K562 (cell line): ENCODE measurements around the gene MYH9. TPM values are rescaled to one million over a fixed set of nuclear protein-coding genes. Genes with fewer than 3 reads are reported as not detected.

ENCODE experiments used
- ATAC-seq: fragments of 200-7000 bp; cut with Tn5 transposase; 3 replicates; pipeline ENCODE4 v1.9.1; 2020; ENCODE audit warnings: moderate library complexity
- BruUV-seq: library from RNA; stranded (reverse); fragments of 400-500 nt; replicated peaks from 2 replicates; lab custom pipeline; 2021; lab: Mats Ljungman, UMichigan
- CTCF ChIA-PET: fragments of 300-600 bp; formaldehyde crosslinking; extraction: SDS; loops from one replicate; lab custom pipeline; 2021; ENCODE audit warnings: low intra/inter-chr PET ratio; lab: Yijun Ruan, JAX
- POLR2A ChIA-PET: fragments of 300-600, 350-650 bp; sonication (Branson Sonifier 250); formaldehyde crosslinking; extraction: SDS; loops from one replicate; lab custom pipeline; 2021; ENCODE audit warnings: antibody characterized with exemption, inconsistent platforms; lab: Yijun Ruan, JAX
- DNase-seq, 4 experiments: peaks; one replicate each; pipeline versions ENCODE4 v3.0.0 to v3.0.0-alpha.2; 2011 to 2018; ENCODE audit warnings: low spot score in 3 of 4, mixed read lengths in 3 of 4; ENCODE audit errors: extremely low read depth in 1 of 4
- FAIRE-seq: peaks from 2 replicates; lab custom pipeline; 2011; peaks lifted over from hg19 to GRCh38; lab: Jason Lieb, UNC
- H2AFZ ChIP-seq: 2 replicates; pipeline ENCODE4 v1.6.0; 2011; ENCODE audit warnings: low read depth, low read length, control low read depth, inconsistent platforms
- H3K27ac ChIP-seq: fragments of 200-600 bp; 3 replicates; pipeline ENCODE4 v1.8.0; 2011; ENCODE audit warnings: low read depth, mild to moderate bottlenecking, control low read depth, inconsistent platforms, low read length, moderate library complexity, mixed read lengths; ENCODE audit errors: extremely low read depth
- H3K27me3 ChIP-seq, 2 experiments: fragments of 300-600 bp in 1 of 2; 2 replicates in 1 of 2; 3 replicates in 1 of 2; pipeline versions ENCODE4 v1.6.0 to v1.8.0; 2011; ENCODE audit warnings: inconsistent platforms in 2 of 2, low read length in 2 of 2, mild to moderate bottlenecking in 1 of 2, mixed read lengths in 1 of 2, moderate library complexity in 1 of 2; ENCODE audit not compliant: control insufficient read depth in 2 of 2, insufficient read depth in 2 of 2
- H3K36me3 ChIP-seq: fragments of 300-600 bp; 3 replicates; pipeline ENCODE4 v1.8.0; 2011; ENCODE audit warnings: mild to moderate bottlenecking, low read length, inconsistent platforms; ENCODE audit not compliant: control insufficient read depth, insufficient read depth
- H3K4me1 ChIP-seq, 2 experiments: fragments of 200-600 bp in 1 of 2; replicated peaks in 1 of 2; 2 replicates in 1 of 2; 3 replicates in 1 of 2; pipeline versions ENCODE4 v1.5.1 to v1.8.0; 2011; ENCODE audit warnings: inconsistent platforms in 2 of 2, low read length in 2 of 2, mild to moderate bottlenecking in 1 of 2, mixed read lengths in 1 of 2, moderate library complexity in 1 of 2; ENCODE audit not compliant: control insufficient read depth in 2 of 2, insufficient read depth in 2 of 2
- H3K4me2 ChIP-seq: 2 replicates; pipeline ENCODE4 v1.6.1; 2011; ENCODE audit warnings: low read length, control low read depth, inconsistent platforms, mixed read lengths; ENCODE audit not compliant: insufficient read depth
- H3K4me3 ChIP-seq: fragments of 200-600 bp; sonication (generic), shearing (Covaris generic); 2 replicates; pipeline ENCODE4 v1.5.1; 2016; ENCODE audit warnings: control low read depth, inconsistent platforms
- H3K79me2 ChIP-seq: fragments of 200-600 bp; 3 replicates; pipeline ENCODE4 v1.8.0; 2011; ENCODE audit warnings: low read length, inconsistent platforms; ENCODE audit not compliant: control insufficient read depth, insufficient read depth
- H3K9ac ChIP-seq, 2 experiments: 2 replicates each; pipeline versions ENCODE4 v1.6.0 to v1.6.1; 2011; ENCODE audit warnings: low read depth in 2 of 2, low read length in 2 of 2, control low read depth in 1 of 2, inconsistent platforms in 1 of 2, mild to moderate bottlenecking in 1 of 2, mixed read lengths in 1 of 2; ENCODE audit not compliant: insufficient read depth in 1 of 2
- H3K9me1 ChIP-seq: one replicate; pipeline ENCODE4 v1.6.0; 2011; ENCODE audit warnings: inconsistent platforms, mild to moderate bottlenecking, low read length, moderate library complexity; ENCODE audit not compliant: control insufficient read depth, insufficient read depth
- H3K9me3 ChIP-seq: replicated peaks from 2 replicates; pipeline ENCODE4 v1.5.1; 2011; ENCODE audit warnings: low read depth, low read length, inconsistent platforms; ENCODE audit not compliant: control insufficient read depth, insufficient read depth
- H4K20me1 ChIP-seq: replicated peaks from 2 replicates; pipeline ENCODE4 v1.6.1; 2011; ENCODE audit warnings: low read length, inconsistent platforms, mixed read lengths; ENCODE audit not compliant: control insufficient read depth, insufficient read depth
- ZBTB33 ChIP-seq: sonication (generic); formaldehyde crosslinking; IDR thresholded peaks from 2 replicates; pipeline ENCODE4 v1.8.1; 2023; ENCODE audit warnings: mild to moderate bottlenecking, missing genetic modification reagents
- ZNF280A ChIP-seq: fragments of 450-650 bp; IDR thresholded peaks from 2 replicates; pipeline ENCODE4 v1.6.1; 2018; ENCODE audit warnings: mild to moderate bottlenecking, low read depth; ENCODE audit not compliant: partially characterized antibody
- ZNF407 ChIP-seq: fragments of 450-650 bp; IDR thresholded peaks from 2 replicates; pipeline ENCODE4 v1.6.1; 2016; ENCODE audit warnings: low read depth
- ZNF639 ChIP-seq, 2 experiments: fragments of 200-800 bp in 1 of 2; sonication (Bioruptor generic) in 1 of 2; sonication (generic) in 1 of 2; formaldehyde crosslinking in 1 of 2; IDR thresholded peaks in 1 of 2; conservative IDR thresholded peaks in 1 of 2; 2 replicates each; pipeline versions ENCODE4 v1.5.0 to v1.6.1; 2016 to 2020; ENCODE audit warnings: missing compliant biosample characterization in 1 of 2, missing genetic modification characterization in 1 of 2, missing genetic modification reagents in 1 of 2
- WGBS: fragments of 100-300 bp; shearing (Covaris generic); methylation state at CpG from one replicate; pipeline ENCODE4 v1.1.6; 2016; ENCODE audit warnings: low coverage, mixed read lengths; ENCODE audit not compliant: insufficient coverage; ENCODE audit errors: missing lambda C conversion rate; 5-methylcytosine and 5-hydroxymethylcytosine counted together
- in situ Hi-C: fragments of 300-500 bp; cut with MboI; formaldehyde crosslinking; loops from 4 replicates; pipeline ENCODE4 v1.15.0; 2018; ENCODE audit warnings: inconsistent platforms, mixed read lengths
- intact Hi-C: fragments of 100-400 bp; cut with micrococcal nuclease; formaldehyde crosslinking; loops from 2 replicates; pipeline ENCODE4 v1.14.2; 2022
- polyA plus RNA-seq, 8 experiments: library from polyadenylated mRNA; depleted of rRNA in 4 of 8; stranded (reverse) in 5 of 8; unstranded in 3 of 8; fragments of >200 nt; fragmentation: Nextera tagmentation in 2 of 8; fragmentation: Illumina TruSeq in 1 of 8; extraction: Ambion mirVana in 2 of 8; extraction: Trizol in 1 of 8; gene quantifications; 2 replicates each; pipeline versions ENCODE4 v1.2.1 to v1.2.3, GENCODE V29; 2011 to 2014; ENCODE audit warnings: inconsistent platforms in 1 of 8, missing spikeins in 1 of 8
- total RNA-seq, 7 experiments: library from RNA; depleted of rRNA in 6 of 7; stranded (reverse); fragments of >200 nt in 6 of 7; fragmentation: Illumina TruSeq in 2 of 7; extraction: Trizol in 2 of 7; gene quantifications; 2 replicates each; pipeline versions ENCODE4 v1.2.1 to v1.2.3, GENCODE V29; 2011 to 2021; ENCODE audit warnings: low replicate concordance in 1 of 7

MYH9 gene
- total and polyA plus RNA-seq, 9 of the 15 experiments (the other 6 are each of a cell fraction or from before 2014, with no cell fraction given), result 0.71 to 111 (median 24.6) TPM

- H3K4me2 ChIP-seq, result no peak overlapping the region
- H3K9me3 ChIP-seq, result no peaks in the 10 kb centered on the region
- H3K27me3 ChIP-seq, result no peaks in the 10 kb centered on the region
- in situ Hi-C loops, result no loop called here
- FAIRE-seq (no peak), ATAC-seq (peak; percentile 13; the same call in 1 of the 3 replicates), DNase-seq (no peak)
- intact Hi-C loops, result loop anchor here (5.0 kb wide), 2 partner anchors 33 to 53 kb away; partner anchors contain the start of gene MYH9
- no peak overlapping the region; the same call in 1 of the 2 replicates for H2AFZ ChIP-seq
- no peaks in the 10 kb centered on the region for H3K9me1 ChIP-seq
- peaks cover 26 to 31% of the 10 kb centered on the region in 2 experiments for H3K4me1 ChIP-seq
- no peak overlapping the region for H3K27ac ChIP-seq
- BruUV-seq, result no TSS peak
- no peaks in the 10 kb centered on the region for H3K79me2 ChIP-seq
- ChIA-PET POLR2A (interaction anchor here (0.6 kb wide), 1 partner anchor 1248 kb away, joined by 3 read pairs; no protein-coding TSS in a partner anchor), CTCF (no interaction called here)
- no peaks in the 10 kb centered on the region for H4K20me1 ChIP-seq
- no peaks in the 10 kb centered on the region for H3K36me3 ChIP-seq
- no peak overlapping the region for H3K4me3 ChIP-seq
- 64% methylated on average over 7 of the region's 21 CpGs for WGBS
- no peak overlapping the region for H3K9ac ChIP-seq
- TF ChIP-seq ZBTB33, result no peak
- no peak for TF ChIP-seq ZNF639 (CRISPR knock-in tag; conservative IDR thresholded peaks at IDR 0.05 in 1 of 2, IDR thresholded peaks at IDR 0.05 in 1 of 2)
- no peak for TF ChIP-seq ZNF280A
- no peak for TF ChIP-seq ZNF407
Observed at GRCh38 chr22:36419912-36420882, 32.4 kb upstream of the MYH9 start.
